HG03571 (cell line): ENCODE measurements around the gene SURF1.
A peak's percentile ranks its signal among the peaks of the same experiment; 100 is the strongest.
"Not testable (repeated sequence)": the region's sequence is repeated elsewhere in the genome, so short reads cannot be mapped to it uniquely, and the experiment has no call there.

Source experiments
- ATAC-seq: cut with Tn5 transposase; IDR thresholded peaks from one replicate; pipeline ENCODE4 v1.9.1; 2021; ENCODE audit not compliant: unreplicated experiment

The SURF1 gene

DNA sequence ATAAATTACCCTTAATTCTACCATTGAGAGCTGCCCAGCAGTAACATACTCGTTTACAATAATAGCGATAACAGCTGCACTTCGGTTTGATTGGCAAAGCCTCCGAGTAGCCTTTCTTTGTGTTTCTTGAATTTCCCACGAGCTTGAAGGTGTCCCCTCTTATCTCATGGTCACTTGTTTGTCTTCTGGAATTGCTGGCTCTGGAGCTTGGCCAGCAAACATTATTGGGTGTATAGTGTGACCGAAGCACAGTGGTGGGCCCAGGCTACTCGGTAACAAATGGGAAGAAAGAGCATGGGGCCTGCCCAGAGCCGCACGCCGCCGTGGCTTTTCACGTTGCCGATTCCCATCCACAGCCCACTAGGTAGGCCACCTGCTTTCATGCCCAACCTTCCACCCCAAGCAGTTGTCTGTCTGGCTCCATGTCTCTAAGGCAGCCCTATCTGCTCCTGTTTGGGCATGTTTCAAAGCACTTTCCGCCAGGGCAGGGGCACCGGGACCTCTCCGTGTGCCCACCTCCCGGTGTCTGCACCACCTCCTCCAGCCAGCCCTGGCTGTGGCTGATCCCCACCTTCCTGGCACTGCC is 28.5 kb upstream of the SURF1 start:
- no peak for ATAC-seq

GRCh38 chr9:133383438-133383837 is 27.2 kb upstream of the SURF1 start:
- ATAC-seq: no peak

- no peak for ATAC-seq
Observed at GRCh38 chr9:133382507-133383141, 26.3 kb upstream of the SURF1 start.

GRCh38 chr9:133380734-133381133 is 24.4 kb upstream of the SURF1 start:
- ATAC-seq: no peak

GRCh38 chr9:133379153-133380086 is 23.1 kb upstream of the SURF1 start:
- no peak for ATAC-seq

DNA sequence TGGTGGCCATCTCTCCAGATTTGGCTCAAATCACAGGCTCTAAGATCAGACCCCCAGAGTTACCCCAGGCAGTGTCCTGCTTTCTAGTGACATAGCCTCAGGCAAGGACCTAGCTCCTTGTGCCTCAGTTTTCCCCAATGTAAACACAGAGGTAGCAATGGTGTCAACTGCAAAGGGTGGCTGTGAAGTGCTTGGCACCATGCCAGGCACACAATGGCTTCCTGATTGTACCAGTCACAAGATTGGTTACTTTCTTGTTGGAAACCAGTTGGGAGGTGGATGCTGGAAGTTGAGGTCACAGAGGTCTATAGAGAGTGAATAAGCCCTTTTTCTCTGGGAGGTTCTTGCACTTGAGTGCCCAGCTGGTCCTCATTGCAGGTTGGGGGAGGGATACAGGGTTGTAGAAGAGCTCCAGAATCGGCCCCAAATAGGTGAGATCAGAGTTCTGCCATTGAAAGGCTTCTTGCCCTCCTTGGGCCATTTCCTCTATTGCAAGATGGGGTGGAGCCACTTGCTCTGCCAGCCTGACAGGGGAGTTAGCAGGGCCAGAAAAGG is 22.2 kb upstream of the SURF1 start:
- ATAC-seq: no peak

DNA sequence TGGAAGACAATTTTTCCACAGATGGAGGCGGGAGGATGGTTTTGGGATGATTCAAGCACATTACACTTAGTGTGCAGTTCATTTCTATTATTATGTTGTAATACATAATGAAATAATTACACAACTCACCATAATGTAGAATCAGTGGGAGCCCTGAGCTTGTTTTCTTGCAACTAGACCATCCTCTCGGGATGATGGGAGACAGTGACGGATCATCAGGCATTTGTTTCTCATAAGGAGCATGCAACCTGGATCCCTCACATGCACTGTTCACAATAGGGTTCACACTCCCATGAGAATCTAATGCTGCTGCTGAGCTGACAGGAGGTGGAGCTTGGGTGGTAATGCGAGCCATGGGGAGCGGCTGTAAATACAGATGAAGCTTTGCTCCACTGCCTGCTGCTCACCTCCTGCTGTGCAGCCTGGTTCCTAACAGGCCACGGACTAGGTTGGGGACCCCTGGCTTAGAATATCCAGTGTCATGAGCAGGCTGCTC is 21.5 kb upstream of the SURF1 start:
- ATAC-seq: no peak

DNA sequence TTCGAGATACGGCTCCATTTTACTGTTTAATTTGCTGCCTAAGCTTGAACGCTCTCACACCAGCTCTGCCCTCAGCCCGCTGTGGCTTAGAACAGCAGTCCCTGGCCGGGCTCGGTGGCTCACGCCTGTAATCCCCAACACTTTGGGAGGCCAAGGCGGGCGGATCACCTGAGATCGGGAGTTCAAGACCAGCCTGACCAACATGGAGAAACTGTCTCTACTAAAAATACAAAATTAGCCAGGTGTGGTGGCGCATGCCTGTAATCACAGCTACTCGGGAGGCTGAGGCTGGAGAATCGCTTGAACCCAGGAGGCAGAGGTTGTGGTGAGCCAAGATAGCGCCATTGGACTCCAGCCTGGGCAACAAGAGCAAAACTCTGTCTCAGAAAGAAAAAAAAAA is 21.0 kb upstream of the SURF1 start:
- ATAC-seq: not testable (repeated sequence)

GRCh38 chr9:133375724-133376654 is 19.7 kb upstream of the SURF1 start, which contains the start of the genes STKLD1 and SURF4:
TSS of gene STKLD1 (plus strand) at chr9:133376366. CDS start at chr9:133376474, 108 bp downstream.
TSS of gene SURF4 (minus strand) at chr9:133376060. CDS start at chr9:133375969, 91 bp downstream.
- peak; percentile 86 for ATAC-seq

DNA sequence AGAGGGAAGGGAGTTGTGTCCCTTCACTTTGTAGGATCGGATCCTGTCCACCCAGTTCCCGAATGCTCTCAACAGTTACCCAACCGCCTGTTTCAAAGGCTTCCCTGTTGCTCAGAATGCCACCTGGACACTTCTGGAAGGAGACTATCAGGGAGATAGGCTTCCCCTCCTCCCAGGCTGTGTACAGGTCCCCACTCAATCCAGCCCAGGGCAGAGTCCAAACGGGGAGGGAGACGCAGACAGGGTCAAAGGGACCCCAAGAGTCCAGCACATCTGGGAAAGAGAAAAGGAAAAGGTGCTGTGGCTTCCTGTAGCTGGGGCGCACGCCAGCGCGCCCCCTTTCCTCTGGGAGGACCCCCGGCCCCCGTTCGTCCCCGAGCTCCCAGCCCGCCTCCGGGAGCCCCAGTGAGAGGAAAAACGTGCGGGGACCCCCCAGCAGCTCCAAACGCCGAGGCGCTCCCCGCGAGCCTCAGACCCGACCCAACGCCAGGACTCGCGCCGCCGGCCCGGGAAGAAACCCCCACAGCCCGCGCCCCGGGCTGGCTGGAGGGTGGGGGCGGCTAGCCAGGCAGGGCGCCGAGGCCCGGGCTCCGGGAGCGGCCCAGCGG is 18.9 kb upstream of the SURF1 start:
- peak; percentile 8 for ATAC-seq

DNA sequence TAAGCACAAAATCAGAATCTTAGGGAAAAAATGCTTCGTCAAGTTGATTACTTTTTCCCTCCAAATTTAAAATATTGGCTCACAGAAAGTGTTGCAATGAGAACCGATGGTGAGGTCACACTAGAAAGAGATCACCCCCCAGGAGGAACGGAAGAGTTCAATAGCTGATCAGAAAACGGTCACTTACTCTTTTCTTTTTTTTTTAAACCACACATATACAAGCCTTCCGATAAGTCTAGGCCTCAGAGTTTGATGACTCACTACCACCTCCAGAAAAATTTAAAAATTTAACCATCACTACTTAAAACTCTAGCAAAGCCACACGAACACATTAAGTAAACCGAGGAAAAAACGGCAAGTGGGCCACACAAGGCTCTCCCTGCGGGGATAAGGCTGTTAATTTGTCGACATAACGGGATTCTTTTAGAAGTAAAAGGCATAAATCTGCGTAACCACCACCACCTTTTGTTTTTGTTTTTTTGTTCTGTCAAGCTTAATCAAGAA is 18.4 kb upstream of the SURF1 start:
- no peak for ATAC-seq

DNA sequence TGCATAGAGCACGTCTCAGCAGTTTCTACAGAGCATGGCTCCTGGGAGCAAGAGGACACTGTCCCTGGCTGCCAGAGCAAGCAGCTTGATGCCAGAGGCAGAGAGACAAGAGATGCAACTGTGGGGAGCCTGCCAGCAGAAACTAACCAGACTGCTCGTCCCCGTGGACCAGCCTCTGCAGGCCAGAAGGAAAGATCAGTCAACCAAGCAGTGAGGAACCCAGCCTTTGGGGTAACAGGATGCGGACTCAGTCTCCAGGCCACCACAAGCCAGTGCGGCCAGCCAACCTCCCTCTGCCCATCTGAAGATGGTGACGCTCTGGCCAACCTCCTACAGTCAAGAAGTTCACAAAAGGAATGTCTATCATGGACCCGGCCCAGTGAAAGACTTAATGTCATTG is 15.9 kb upstream of the SURF1 start:
- ATAC-seq: no peak

DNA sequence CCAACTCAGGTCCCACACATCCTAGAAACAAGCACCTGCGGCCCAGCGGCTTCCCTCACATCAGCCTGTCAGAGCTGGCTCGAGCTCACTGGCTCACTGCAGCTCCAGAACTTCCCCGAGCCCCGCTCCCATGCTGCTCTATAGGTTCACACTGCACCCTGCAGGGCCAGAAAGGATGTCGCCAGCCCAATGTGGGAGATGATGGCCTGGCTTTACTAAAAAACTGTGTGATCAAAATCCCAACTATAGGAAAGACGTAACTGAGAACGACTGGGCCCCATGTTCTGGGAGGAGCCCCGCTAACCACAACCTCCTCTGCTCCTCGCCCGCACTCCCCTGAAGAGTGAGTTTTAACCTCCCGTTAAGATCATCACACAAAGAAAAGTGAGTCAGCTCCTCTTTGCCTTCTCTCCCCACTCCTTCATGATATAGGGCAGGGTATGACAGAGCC is 15.0 kb upstream of the SURF1 start:
- no peak for ATAC-seq

- no peak for ATAC-seq
Observed at GRCh38 chr9:133370685-133371084, 14.4 kb upstream of the SURF1 start.

DNA sequence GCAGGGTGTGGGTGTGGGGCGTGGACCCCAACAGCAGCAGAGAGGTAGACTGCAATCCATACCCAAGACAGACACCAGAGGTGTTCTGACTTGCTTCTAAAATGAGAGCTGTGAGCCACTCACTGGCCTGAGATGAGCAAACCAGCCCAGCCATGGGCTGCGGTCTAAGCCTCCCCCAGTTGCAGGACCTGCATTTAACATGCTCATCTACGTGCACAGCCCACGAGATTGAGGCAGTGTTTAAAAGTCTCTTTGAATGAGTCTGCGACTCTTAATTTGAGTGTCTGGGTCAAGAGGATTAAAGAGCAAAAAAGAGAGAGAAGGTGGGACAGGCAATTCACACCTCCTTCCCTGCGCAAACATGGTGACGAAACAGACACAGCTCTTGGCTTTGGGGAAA is 13.6 kb upstream of the SURF1 start:
- no peak for ATAC-seq

- ATAC-seq: no peak
Observed at GRCh38 chr9:133369422-133369821, 13.1 kb upstream of the SURF1 start.

GRCh38 chr9:133368249-133368881 is 12.1 kb upstream of the SURF1 start:
- ATAC-seq: no peak

DNA sequence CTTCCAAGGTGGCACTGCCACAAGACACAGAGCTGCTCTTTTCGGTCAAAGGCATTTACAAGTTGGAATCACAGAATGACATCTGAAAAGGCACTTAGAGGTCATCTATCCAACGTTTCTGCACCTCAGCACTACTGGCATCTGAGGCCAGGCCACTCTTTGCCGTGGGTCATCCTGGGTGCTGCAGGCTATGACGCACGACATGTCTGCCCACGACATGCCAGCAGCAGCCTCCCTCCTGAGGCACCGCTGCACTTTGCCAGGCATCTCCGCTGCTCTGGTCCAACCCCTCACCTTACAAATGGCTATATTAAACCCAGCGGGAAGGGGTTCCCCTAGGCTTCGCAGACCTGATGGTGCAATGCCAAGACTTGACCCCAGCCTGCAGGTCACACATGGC is 11.5 kb upstream of the SURF1 start:
- no peak for ATAC-seq

- ATAC-seq: no peak
Observed at GRCh38 chr9:133367221-133367620, 10.9 kb upstream of the SURF1 start.
